Heart left ventricle (tissue), 13 donors: ENCODE results near the gene GNAI2.

Experiments used
- CTCF ChIP-seq, 12 donors: fragments of 200-600 bp; sonication (generic) in 4 of 12; IDR thresholded peaks; one replicate each; pipeline versions ENCODE4 v1.5.0 to v1.8.0; 2018 to 2022; ENCODE audit warnings: antibody characterized with exemption in 12 of 12, mild to moderate bottlenecking in 5 of 12
- POLR2A ChIP-seq, 2 donors: fragments of 450-650 bp; IDR thresholded peaks; one replicate each; pipeline ENCODE4 v1.6.1; 2017; ENCODE audit warnings: antibody characterized with exemption in 2 of 2, mild to moderate bottlenecking in 2 of 2, moderate library complexity in 2 of 2
- donor health status: ischemic (EF 13 %, LVEDD 7.1; RV severe dilation, severe dysfunction).
- donor health status: DM: no; HTN: yes; CAD: no.
- donor health status: DM: no; HTN: no; CAD: no.
- donor health status: ischemic (EF 25% LVEDD 6.9; RV normal size, moderate dysfunction).
- donor health status: ischemic (EF 25% LVEDD 5.7; RV mildly dilated, moderate dysfunction).
- donor health status: ischemic (EF 35%, LVEDD 5.7; RV mildly dilated, moderate dysfunction).
- donor health status: nonischemic (EF 11% LVEDD 7.7; RV severe dilation, severe dysfunction).
- donor health status: DM: yes; HTN: yes; CAD: no.
- donor health status: PGD.
- donor health status: ischemic (EF 29% LVEDD 5.4; RV normal size, mild dysfunction).
- donor health status: nonischemic (EF 23%, LVEDD 6.1; RV moderate dilation, normal function).

GRCh38 chr3:50212502-50212901, 23.5 kb upstream of the GNAI2 start:
- TF ChIP-seq CTCF (IDR thresholded peaks at IDR 0.05): no peak
- no peak for TF ChIP-seq POLR2A (IDR thresholded peaks at IDR 0.05)
